AG04449 (cell line): Measurements from ENCODE around the gene TACR2.
A peak's percentile ranks its signal among the peaks of the same experiment; 100 is the strongest.

Experiments used
- CTCF ChIA-PET: fragments of 350-600 bp; formaldehyde crosslinking; extraction: SDS; loops from one replicate; lab custom pipeline; 2021; ENCODE audit warnings: antibody characterized with exemption; lab: Yijun Ruan, JAX
- POLR2A ChIA-PET: fragments of 400-600, 350-600 bp; formaldehyde crosslinking; extraction: SDS; loops from one replicate; lab custom pipeline; 2020; ENCODE audit warnings: antibody characterized with exemption, inconsistent platforms; lab: Yijun Ruan, JAX
- DNase-seq: peaks from one replicate; pipeline ENCODE4 v3.0.0-alpha.2; 2010; ENCODE audit warnings: low read depth, low spot score
- H3K4me3 ChIP-seq: 2 replicates; pipeline ENCODE4 v1.5.1; 2011; ENCODE audit warnings: low read depth, mild to moderate bottlenecking, control low read depth, low read length
- CTCF ChIP-seq: IDR thresholded peaks from one replicate; pipeline ENCODE4 v1.5.1; 2011; ENCODE audit warnings: mild to moderate bottlenecking, moderate library complexity, low read length, control low read depth, inconsistent platforms; ENCODE audit not compliant: insufficient read depth; ENCODE audit errors: missing control alignments

TACR2 gene

DNA sequence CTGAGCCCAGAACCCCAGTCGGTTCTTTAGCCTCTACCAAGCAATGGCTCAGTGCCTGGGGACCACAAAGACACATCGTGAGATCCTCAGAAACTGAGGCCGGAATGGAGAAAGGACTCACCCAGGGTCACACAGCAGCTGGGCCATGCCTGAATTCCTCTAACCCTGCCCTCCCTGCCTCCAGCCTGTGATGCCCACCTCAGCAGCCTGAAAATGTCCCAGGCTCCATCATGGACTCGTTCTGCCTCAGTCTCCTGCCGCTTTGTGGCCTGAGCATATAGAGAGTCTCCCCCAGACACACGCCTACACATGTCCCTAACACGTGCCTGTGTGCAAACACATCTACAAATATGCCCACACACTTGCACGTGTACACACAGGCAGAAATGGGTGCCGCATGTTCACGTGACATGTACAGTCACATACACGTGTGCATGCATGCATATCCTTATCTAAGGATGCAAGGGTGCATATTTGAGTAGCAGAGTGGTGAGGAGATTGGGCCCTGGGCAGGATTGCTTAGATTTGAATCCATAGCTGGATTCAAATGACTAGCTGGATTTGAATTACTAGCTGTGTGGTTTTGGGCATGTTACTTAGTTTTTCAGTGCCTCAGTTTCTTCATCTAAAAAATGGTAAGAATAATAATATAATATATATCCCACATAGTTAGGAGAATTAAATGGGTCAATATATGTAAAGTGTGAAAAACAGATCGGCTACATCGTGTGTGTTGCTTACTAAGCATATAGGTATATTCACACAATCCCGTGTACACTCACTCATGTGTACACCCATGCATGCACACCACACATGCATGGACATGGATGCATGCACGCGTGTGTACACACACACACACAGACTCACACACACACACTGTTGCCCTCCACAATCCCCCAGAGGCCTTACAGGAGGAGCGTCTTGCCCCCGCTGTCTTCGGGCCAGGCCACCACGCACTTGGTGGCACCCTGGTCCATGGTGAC lies 2.4 kb downstream of the TACR2 start:
- POLR2A ChIA-PET: no interaction called here
- H3K4me3 ChIP-seq: no peak overlapping the region
- CTCF ChIA-PET: interaction anchor here (0.7 to 1.9 kb wide), 14 partner anchors 8 to 409 kb away, joined by 3 to 8 read pairs (median 4); no protein-coding TSS in a partner anchor
- no peak for DNase-seq
- no peak for TF ChIP-seq CTCF

DNA sequence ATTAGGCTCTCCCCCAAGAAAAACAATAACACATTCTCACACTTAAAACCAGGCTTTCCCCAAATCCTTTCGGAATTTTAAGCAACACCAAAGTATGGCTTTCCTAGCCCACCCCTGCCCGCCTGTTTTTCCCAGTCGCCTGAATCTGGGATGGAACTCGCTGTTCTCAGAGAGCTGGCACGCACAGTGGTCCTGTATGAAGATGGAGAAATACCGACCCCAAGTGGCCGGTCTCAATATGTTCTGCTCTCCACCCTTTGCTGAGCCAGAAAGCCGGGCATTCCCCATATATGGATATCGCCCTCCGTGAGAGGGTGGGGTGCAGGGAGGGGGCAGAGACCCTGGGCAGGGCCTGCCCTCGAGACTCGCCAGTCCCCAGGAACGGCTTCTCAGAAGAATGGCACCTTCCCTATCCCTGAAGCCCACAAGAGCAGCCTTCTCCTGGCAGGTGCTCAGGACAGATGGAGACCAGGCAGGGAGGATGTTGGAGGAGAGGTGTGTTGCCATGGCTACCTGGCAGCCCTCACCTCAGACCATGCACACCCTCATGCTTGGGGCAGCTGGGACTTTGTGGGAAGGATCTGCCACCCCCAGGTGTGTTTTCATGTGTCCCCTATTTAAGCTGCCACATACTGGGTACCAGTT lies 3.4 kb downstream of the TACR2 start:
- ChIA-PET CTCF (interaction anchor here (1.0 to 1.9 kb wide), 10 partner anchors 9 to 408 kb away, joined by 3 to 8 read pairs (median 4); no protein-coding TSS in a partner anchor), POLR2A (interaction anchor here (0.7 kb wide), 1 partner anchor 90 kb away, joined by 3 read pairs; no protein-coding TSS in a partner anchor)
- no peak for DNase-seq
- TF ChIP-seq CTCF: peak; percentile 72
- no peak overlapping the region for H3K4me3 ChIP-seq

DNA sequence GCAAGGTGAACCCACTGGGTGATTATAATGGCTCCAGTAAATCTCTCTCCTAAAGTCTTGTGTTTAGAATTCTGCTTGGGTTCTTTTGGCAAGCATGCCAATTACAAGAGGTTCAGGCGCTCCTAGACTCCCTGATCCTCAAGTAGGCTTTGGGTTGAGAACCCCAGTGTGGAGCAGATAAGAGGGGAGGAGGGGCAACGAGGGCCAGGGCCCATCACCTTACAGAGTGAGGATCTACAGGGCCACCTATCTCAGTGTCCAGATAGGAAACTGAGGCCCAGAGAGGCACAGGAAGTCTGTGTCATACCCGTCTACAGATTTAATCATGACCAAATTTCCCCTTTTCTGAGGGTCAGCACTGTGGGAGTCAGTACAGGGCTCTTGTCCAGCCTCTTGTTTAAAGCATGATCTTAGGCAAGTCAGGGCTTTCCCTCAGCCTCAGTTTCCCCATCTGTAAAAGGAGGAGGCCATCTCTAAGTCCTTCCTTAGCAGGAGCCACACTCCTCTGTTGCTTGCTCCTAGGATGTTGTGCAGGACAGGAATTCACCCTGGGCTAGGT lies 4.4 kb downstream of the TACR2 start:
- CTCF ChIA-PET: interaction anchor here (1.1 to 1.9 kb wide), 5 partner anchors 8 to 407 kb away, joined by 3 to 9 read pairs (median 4); no protein-coding TSS in a partner anchor
- H3K4me3 ChIP-seq: no peak overlapping the region
- TF ChIP-seq CTCF: no peak
- POLR2A ChIA-PET: interaction anchor here (0.5 to 0.6 kb wide), 2 partner anchors 9 to 159 kb away, joined by 3 to 4 read pairs; no protein-coding TSS in a partner anchor
- no peak for DNase-seq

DNA sequence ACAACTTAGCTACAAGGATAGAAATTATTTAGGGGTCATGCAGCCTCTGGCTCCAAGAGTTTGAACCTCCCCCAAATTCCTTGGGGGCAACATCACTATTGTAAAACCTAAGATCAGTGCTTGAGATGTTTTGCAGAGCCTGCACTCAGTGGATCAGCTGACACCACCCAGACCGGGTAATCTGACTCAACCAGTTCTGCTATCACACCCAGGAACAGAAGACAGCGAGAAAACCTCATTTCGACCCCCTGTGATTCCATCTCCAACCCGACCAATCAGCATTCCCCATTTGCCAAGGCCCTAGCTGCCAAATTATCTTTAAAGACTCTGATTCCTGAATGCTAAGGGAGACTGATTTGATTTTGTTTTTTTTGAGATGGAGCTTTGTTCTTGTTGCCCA lies 5.2 kb downstream of the TACR2 start:
- no peak for TF ChIP-seq CTCF
- POLR2A ChIA-PET: interaction anchor here (0.5 to 0.6 kb wide), 2 partner anchors 8 to 158 kb away, joined by 3 to 4 read pairs; no protein-coding TSS in a partner anchor
- no peak overlapping the region for H3K4me3 ChIP-seq
- CTCF ChIA-PET: interaction anchor here (1.1 to 1.9 kb wide), 9 partner anchors 60 to 406 kb away, joined by 3 to 9 read pairs (median 4); no protein-coding TSS in a partner anchor
- DNase-seq: no peak

DNA sequence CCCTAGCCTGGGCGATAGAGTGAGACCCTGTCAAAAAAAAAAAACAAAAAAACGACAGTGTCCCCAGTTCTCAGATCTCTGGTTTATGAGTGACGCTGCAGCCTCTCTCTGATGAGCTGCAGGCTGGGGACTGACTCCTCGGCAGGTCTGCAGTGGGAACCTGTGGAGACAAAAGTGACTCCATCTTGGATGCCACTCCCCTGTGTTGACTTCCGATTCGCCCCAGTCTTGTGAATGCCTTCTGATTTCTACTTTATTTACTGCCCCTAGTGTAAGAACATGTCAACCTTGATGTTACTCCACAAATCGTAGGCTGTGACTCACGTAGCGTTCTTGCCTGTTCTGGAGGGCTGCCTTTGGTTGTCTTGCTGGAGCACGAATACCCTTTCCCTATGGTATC lies 6.2 kb downstream of the TACR2 start:
- H3K4me3 ChIP-seq: no peak overlapping the region
- no peak for TF ChIP-seq CTCF
- CTCF ChIA-PET: interaction anchor here (0.7 to 1.9 kb wide), 10 partner anchors 75 to 405 kb away, joined by 3 to 9 read pairs (median 4); no protein-coding TSS in a partner anchor
- DNase-seq: no peak
- POLR2A ChIA-PET: no interaction called here
